VCaP (cell line): ENCODE data around the gene PSMG4.

Source experiments
- H3K27ac ChIP-seq: fragments of 450-650 bp; 2 replicates; pipeline ENCODE4 v1.5.1; 2017
- TF ChIP-seq, protein P1 (sequence below): fragments of 450-650 bp; conservative IDR thresholded peaks from 2 replicates; pipeline ENCODE4 v1.5.1; 2017; ENCODE audit warnings: mild to moderate bottlenecking, moderate library complexity

The PSMG4 gene

DNA sequence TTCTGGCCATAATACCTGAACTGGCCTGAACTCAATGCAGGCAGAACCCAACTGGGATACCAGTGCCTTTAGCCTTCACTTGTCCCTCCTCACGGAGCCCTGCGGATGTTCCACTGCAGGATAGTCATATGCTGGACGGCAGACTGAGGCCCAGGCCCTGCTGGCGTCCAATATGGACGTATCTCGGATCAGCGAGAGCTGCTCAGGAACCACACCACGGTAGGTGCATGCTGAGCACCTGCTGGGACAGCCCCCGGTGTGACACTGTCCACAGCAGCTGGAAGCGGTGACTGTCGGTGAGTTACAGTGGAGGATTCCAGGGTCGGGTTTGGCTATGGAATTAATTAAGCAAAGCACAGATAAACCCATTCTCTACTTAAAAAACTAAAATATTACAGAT lies 48.7 kb downstream of the PSMG4 start:
- TF ChIP-seq, protein P1, sequence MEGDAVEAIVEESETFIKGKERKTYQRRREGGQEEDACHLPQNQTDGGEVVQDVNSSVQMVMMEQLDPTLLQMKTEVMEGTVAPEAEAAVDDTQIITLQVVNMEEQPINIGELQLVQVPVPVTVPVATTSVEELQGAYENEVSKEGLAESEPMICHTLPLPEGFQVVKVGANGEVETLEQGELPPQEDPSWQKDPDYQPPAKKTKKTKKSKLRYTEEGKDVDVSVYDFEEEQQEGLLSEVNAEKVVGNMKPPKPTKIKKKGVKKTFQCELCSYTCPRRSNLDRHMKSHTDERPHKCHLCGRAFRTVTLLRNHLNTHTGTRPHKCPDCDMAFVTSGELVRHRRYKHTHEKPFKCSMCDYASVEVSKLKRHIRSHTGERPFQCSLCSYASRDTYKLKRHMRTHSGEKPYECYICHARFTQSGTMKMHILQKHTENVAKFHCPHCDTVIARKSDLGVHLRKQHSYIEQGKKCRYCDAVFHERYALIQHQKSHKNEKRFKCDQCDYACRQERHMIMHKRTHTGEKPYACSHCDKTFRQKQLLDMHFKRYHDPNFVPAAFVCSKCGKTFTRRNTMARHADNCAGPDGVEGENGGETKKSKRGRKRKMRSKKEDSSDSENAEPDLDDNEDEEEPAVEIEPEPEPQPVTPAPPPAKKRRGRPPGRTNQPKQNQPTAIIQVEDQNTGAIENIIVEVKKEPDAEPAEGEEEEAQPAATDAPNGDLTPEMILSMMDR: no peak
- H3K27ac ChIP-seq: no peak overlapping the region

DNA sequence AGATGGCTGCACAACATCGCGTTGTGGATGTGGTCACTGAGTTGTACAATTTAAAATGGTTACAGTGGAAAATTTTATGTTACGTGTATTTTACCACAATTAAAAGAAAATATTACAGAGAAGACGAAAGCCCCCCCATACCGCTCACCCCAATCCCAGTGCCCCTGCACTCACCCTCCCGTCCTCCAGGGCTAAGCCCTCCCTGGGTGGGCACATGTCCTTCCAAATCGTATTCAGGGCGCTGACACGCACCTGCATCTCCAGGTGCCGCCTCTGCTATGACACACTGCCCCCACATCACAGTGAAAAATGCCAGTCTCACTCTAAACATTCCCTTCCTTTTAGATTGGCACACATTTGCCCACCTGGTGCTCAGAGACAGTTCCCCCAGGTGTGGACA lies 49.4 kb downstream of the PSMG4 start:
- H3K27ac ChIP-seq: no peak overlapping the region
- TF ChIP-seq, protein P1: no peak

DNA sequence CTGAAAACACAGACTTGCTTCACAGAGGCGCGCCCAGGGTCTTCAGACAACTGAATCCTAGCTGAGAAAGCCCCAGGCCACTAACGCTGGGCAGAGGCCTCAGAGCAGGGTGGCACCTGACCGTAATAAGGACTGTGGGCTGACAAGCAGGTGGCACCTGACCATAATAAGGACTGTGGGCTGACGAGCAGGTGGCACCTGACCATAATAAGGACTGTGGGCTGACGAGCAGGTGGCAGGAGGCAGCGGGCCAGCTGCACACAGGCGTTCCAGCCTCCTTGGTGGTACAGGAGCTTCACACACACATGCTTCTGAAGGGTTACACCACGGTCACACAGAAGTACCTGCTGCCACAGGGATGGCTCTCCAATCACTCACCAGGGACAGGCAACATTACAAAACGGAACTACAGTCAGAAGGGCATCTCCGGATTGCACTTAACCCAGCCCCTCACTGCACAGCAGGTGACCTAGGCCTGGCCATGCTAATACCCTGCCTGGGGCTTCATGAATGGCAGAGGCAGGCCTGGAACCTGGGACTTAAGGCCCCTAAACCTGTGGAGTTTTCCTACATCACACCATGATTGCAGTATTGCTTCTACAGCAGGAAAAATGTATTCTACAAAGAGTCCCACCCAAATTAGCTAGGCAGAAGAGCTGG lies 50.8 kb downstream of the PSMG4 start:
- TF ChIP-seq, protein P1: no peak
- H3K27ac ChIP-seq: no peak overlapping the region

DNA sequence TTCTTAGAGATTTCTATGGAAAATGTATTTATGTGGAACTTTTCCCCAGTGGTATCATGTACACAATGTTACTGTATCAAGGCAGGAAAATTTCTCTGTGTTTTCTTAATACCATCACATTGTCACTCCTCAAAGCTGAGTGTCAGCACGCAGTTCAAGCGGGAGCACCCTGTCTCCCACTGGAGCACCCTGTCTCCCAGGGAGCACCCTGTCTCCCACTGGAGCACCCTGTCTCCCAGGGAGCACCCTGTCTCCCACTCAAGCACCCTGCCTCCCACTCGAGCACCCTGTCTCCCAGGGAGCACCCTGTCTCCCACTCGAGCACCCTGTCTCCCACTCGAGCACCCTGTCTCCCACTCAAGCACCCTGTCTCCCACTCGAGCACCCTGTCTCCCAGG lies 51.3 kb downstream of the PSMG4 start:
- no peak overlapping the region for H3K27ac ChIP-seq
- TF ChIP-seq, protein P1: no peak

DNA sequence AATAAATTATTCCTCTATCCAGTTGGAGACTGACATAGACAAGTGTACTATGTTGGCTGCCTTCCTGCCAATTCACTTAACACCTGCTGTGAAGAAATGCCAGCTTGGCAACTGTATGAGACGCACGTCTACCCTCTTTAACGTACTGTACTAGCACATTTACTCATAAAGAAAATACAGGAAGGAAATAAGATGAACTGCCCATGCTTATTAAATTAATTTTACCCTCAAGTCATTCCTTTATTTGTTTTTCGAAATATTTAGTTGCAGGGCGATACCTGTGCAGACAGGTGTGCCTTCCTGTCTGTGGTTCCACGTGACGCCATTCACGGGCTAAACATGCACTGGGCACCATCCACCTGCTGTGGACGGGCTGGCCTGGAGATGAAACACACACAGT lies 52.0 kb downstream of the PSMG4 start:
- TF ChIP-seq, protein P1: no peak
- H3K27ac ChIP-seq: peak overlapping the region; percentile 49

DNA sequence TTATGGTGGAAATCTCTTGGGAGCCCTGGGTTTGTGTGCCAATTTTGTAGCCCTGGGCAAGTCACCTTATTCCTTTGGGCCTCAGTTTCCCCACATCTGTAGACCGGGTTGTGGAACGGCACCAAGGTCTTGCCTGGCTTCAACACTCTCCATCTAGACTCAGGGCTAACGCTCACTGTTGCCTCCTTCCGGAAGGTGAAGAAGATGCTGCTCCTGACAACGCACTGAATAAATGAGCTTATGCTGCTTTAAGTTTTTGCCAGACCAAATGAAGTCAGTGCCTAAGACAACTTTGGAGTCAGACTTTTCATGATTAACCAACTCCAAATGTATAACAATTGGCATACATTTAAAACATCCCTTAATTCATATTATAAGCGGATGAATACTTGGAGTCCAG lies 53.1 kb downstream of the PSMG4 start:
- TF ChIP-seq, protein P1: no peak
- no peak overlapping the region for H3K27ac ChIP-seq

DNA sequence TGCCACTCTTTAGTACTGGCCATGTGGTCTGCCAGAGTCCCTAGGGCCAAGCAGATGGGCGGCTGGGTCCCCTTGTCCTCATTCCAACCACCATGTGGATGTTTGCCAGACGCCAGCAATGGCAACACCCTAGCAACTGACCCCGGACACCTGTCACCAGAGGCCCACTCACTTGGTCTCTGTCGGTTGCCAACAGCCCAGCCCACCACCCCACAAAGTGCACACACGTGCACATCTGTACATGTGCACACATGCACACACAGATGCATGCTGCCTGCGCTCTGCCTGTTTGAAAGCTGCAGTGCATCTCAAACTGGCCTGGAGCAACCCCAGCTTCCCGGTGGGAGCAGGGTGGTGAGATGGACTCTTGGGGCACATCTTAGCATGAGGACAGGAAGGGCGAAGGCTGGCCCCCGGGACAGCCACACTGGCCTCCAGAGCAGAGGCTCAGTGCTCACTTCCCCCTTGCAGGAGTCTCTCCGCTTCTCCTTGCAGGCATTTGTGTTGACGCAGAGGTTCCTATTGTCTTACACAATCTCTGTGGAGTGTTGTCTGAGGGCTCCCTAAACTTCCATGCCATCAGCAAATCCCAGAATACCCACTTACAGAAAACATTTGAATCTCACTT lies 54.0 kb downstream of the PSMG4 start:
- no peak overlapping the region for H3K27ac ChIP-seq
- TF ChIP-seq, protein P1: no peak
